ENCODE data around the gene TRIB2. TPM values are rescaled to one million over a fixed set of nuclear protein-coding genes. Genes with fewer than 3 reads are reported as not detected.

Gene TRIB2
- total RNA-seq, 6 donors from 2014 or later, result 25.4 to 104 (median 42.4) TPM

DNA sequence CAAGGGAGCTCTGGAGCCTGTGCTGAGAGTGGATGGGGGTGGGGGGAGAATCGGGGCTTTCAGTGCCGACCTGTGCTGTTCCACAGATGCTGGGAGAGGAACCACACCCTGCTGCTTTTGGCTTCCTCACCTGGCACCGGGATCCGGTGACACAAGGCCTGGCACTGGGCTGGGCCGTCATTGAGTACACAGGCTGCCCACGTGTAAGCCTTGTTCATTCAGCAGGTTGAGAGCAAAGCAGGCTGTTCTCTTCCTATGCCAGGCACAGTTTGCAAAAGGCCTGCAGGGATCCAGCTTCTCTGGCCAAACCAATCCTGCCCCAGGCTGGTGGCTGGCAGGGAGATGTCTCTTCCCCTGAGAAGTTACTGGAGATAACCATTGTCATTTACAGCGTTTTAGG, 17.1 kb downstream of the TRIB2 start:
- DNase-seq (peak; percentile 45 to 56), ATAC-seq (ENCODE audit: low FRiP score in 2 of 2) (no peak)
- H3K27ac ChIP-seq, result peak overlapping the region; percentile 45 to 68 (median 62)
- peaks cover 31 to 60% (median 48%) of the 10 kb centered on the region in 4 donors for H3K4me1 ChIP-seq
- peak in 1 of 2 donors; percentile 11 for TF ChIP-seq POLR2AphosphoS5 (IDR thresholded peaks at IDR 0.05)
- TF ChIP-seq, protein P1, sequence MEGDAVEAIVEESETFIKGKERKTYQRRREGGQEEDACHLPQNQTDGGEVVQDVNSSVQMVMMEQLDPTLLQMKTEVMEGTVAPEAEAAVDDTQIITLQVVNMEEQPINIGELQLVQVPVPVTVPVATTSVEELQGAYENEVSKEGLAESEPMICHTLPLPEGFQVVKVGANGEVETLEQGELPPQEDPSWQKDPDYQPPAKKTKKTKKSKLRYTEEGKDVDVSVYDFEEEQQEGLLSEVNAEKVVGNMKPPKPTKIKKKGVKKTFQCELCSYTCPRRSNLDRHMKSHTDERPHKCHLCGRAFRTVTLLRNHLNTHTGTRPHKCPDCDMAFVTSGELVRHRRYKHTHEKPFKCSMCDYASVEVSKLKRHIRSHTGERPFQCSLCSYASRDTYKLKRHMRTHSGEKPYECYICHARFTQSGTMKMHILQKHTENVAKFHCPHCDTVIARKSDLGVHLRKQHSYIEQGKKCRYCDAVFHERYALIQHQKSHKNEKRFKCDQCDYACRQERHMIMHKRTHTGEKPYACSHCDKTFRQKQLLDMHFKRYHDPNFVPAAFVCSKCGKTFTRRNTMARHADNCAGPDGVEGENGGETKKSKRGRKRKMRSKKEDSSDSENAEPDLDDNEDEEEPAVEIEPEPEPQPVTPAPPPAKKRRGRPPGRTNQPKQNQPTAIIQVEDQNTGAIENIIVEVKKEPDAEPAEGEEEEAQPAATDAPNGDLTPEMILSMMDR (IDR thresholded peaks at IDR 0.05), result no peak
- TF ChIP-seq POLR2A (IDR thresholded peaks at IDR 0.05), result no peak
- TF ChIP-seq EP300 (IDR thresholded peaks at IDR 0.05), result no peak
- H3K9me3 ChIP-seq, result no peaks in the 10 kb centered on the region
- no peaks in the 10 kb centered on the region for H3K27me3 ChIP-seq
- H3K4me3 ChIP-seq, result no peak overlapping the region
- WGBS, 2 donors, result 48 to 55% methylated on average over 5 of the region's 7 CpGs
- peaks cover 0 to 61% (median 8%) of the 10 kb centered on the region in 4 donors for H3K36me3 ChIP-seq

DNA sequence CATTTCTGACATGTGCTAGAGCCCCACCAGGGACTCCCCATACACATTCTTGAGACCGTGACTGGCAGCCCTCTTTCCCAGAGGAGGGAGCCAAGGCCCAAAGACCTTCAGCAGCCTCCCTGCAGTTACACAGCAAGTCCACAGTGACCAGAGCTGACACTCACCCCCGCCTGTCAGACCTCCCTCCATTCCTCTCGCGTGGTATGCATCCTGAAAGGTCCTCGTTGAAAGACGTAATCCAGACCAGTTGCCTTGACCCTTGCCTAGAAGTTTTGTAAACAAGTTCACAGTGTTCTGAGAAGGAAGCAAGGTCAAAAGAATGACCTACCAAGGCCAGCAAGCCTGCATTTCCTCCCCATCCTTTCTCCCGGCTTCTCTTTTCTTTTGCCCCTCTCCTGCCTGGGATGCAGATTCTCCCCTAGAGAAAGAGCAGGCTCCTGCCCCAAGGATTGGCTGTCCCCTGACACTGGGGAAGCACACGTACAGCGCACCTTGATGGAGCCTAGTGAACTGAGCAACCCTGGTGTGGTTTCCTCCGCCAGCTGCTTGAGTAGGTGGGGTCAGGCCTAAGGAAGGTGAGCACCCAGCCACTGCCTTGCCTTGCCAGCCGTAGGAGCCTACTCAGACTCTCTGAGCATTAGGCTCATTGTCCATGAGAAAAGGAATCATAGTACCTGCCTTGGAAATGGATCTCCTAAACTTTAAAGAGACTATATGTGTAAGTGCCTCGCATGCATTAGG, 18.3 kb downstream of the TRIB2 start:
- no peaks in the 10 kb centered on the region for H3K9me3 ChIP-seq
- WGBS, 2 donors, result 77 to 78% methylated on average over 10 to 12 of the region's 12 CpGs
- no peak for ATAC-seq (ENCODE audit: low FRiP score in 2 of 2)
- no peak for DNase-seq
- TF ChIP-seq POLR2A (IDR thresholded peaks at IDR 0.05), result no peak
- no peak for TF ChIP-seq POLR2AphosphoS5 (IDR thresholded peaks at IDR 0.05)
- TF ChIP-seq, protein P1 (IDR thresholded peaks at IDR 0.05), result no peak
- peak in 2 of 4 donors; percentile 66 to 72 for TF ChIP-seq EP300 (IDR thresholded peaks at IDR 0.05)
- H3K27me3 ChIP-seq, result no peaks in the 10 kb centered on the region
- no peak overlapping the region for H3K4me3 ChIP-seq
- peaks cover 0 to 61% (median 13%) of the 10 kb centered on the region in 4 donors for H3K36me3 ChIP-seq
- H3K4me1 ChIP-seq, result peaks cover 31 to 55% (median 47%) of the 10 kb centered on the region in 4 donors
- peak overlapping the region; percentile 32 to 68 (median 62) for H3K27ac ChIP-seq

DNA sequence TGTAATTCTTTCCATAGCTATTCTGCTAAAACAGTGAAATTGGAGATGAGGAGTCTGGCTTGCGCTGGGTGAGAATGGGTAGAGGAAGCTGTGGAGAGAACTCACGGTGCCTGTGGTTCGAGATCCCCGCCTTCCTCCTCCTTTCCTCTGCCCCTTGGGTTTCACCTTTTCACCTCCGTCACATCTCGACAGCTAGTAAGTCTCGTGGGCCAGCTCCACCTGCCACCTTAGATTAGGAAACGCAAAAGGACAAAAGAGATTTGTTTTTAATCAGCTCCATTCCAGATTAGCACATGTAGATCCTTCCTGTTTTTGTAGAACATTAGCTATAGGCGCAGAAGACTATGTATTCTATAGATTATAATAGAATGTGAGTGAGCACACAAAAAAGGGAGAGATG, 20.6 kb downstream of the TRIB2 start:
- DNase-seq (no peak), ATAC-seq (ENCODE audit: low FRiP score in 2 of 2) (no peak)
- Histone ChIP-seq H3K4me1 (peaks cover 24 to 44% (median 29%) of the 10 kb centered on the region in 4 donors), H3K9me3 (no peaks in the 10 kb centered on the region), H3K27me3 (no peaks in the 10 kb centered on the region), H3K27ac (peak overlapping the region in 3 of 4 donors; percentile 24 to 68 (median 60)), H3K36me3 (peaks cover 9 to 64% (median 23%) of the 10 kb centered on the region in 4 donors), H3K4me3 (no peak overlapping the region)
- WGBS, 2 donors, result 63 to 78% methylated on average over 9 of the region's 9 CpGs
- TF ChIP-seq, protein P1 (IDR thresholded peaks at IDR 0.05), result no peak
- TF ChIP-seq POLR2AphosphoS5 (IDR thresholded peaks at IDR 0.05) (no peak), POLR2A (IDR thresholded peaks at IDR 0.05) (no peak), EP300 (IDR thresholded peaks at IDR 0.05) (no peak)

DNA sequence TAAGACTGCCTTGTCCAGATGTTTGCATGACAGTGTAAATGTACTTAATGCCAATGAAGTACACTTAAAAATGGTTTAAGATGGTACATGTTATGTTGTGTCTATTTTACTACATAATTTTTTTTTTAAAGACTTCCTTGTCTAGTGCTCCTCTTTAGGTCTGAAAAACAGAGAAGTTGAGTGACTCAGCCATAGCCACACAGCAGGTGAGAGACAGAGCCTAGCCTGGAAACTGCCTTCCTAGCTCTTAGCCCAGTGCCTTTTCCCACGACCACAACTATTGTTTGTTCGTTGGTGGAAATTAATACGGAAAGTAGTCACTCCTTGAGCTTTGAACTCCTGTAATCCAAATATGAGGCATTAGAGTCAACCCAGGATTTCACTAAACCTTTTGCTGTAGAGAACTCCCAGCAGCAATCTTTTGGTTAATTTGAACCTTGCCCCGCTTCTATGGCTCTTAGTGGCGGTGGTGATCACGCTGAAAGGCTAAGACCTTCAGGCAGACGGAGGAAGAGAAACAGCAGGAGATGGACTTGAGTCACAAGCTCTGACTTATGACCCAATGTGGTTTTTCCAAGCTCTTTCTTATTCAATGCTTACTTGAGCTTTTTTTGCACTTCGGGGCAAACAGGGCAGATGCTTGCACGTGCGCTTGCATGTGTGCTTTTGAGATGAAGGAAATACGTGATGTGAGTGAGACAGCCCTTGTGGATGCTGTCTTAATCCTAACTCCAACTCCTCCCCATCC, 21.2 kb downstream of the TRIB2 start:
- Histone ChIP-seq H3K27ac (peak overlapping the region in 3 of 4 donors; percentile 2 to 68 (median 60)), H3K4me3 (no peak overlapping the region), H3K27me3 (no peaks in the 10 kb centered on the region), H3K36me3 (peaks cover 9 to 70% (median 23%) of the 10 kb centered on the region in 4 donors), H3K9me3 (no peaks in the 10 kb centered on the region), H3K4me1 (peaks cover 20 to 39% (median 24%) of the 10 kb centered on the region in 4 donors)
- 77% methylated on average over 11 of the region's 11 CpGs for WGBS, 2 donors
- TF ChIP-seq, protein P1 (IDR thresholded peaks at IDR 0.05), result no peak
- TF ChIP-seq POLR2AphosphoS5 (IDR thresholded peaks at IDR 0.05) (peak in 1 of 2 donors; percentile 28), EP300 (IDR thresholded peaks at IDR 0.05) (peak in 1 of 4 donors; percentile 20)
- ATAC-seq (ENCODE audit: low FRiP score in 2 of 2) (no peak), DNase-seq (no peak)

Measured in upper lobe of left lung (tissue), 6 donors.